GM10266 (cell line): ENCODE data around the gene MT1M.
"Not testable (repeated sequence)": the region's sequence is repeated elsewhere in the genome, so short reads cannot be mapped to it uniquely, and the experiment has no call there.

ENCODE experiments used
- DNase-seq: peaks from one replicate; pipeline ENCODE4 v3.0.0; 2012; ENCODE audit errors: extremely low spot score
- CTCF ChIP-seq: IDR thresholded peaks from 2 replicates; pipeline ENCODE4 v1.5.1; 2012; ENCODE audit warnings: mild to moderate bottlenecking, low read depth; ENCODE audit not compliant: control insufficient read depth, insufficient read depth; ENCODE audit errors: missing control alignments

MT1M gene

DNA sequence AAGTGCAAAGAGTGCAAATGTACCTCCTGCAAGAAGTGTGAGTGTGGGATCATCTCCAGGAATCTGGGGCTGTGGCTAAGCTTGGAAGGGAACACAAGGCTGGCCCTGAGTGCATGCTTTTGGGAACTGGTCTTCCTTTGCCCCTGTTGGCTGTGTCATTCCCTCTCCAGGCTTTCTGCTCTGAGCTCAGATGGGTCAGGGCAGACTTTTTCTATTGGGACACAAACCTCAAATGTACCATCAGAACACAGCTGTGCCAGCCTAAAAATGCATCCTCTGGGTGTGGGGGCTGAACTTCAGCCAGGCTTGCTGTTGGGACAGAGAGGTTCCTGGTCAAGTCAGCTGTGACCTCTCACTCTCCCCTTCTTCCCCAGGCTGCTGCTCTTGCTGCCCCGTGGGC is 20.1 kb downstream of the MT1M start:
- TF ChIP-seq CTCF: no peak
- no peak for DNase-seq

DNA sequence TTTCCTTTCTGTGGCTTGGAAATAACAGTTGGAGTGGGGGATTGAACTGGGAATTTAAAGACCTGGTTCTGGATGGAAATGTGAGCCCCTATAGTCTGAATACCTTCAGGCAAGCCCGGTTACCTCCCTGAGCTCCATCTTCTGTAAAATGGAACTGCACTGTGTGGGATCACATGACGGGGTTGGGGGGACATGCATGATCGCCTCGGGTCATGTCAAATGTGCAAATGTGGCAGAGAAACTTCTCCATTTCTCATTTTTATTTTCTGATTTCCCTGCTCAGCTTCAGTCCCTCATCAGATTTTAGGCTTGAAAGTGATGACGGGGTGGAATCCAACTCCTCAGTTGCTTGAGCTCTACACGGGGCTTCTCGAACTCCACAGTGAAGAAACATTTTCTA is 20.8 kb downstream of the MT1M start:
- DNase-seq: no peak
- no peak for TF ChIP-seq CTCF

GRCh38 chr16:56657555-56658326 is 25.3 kb downstream of the MT1M start, which contains the start of gene MT1F:
Gene MT1F, plus strand, starts transcription at chr16:56657959. Its CDS starts 100 bp downstream, at chr16:56658059.
- TF ChIP-seq CTCF: no peak
- no peak for DNase-seq

GRCh38 chr16:56658327-56658875 is 25.9 kb downstream of the MT1M start:
- no peak for DNase-seq
- no peak for TF ChIP-seq CTCF

DNA sequence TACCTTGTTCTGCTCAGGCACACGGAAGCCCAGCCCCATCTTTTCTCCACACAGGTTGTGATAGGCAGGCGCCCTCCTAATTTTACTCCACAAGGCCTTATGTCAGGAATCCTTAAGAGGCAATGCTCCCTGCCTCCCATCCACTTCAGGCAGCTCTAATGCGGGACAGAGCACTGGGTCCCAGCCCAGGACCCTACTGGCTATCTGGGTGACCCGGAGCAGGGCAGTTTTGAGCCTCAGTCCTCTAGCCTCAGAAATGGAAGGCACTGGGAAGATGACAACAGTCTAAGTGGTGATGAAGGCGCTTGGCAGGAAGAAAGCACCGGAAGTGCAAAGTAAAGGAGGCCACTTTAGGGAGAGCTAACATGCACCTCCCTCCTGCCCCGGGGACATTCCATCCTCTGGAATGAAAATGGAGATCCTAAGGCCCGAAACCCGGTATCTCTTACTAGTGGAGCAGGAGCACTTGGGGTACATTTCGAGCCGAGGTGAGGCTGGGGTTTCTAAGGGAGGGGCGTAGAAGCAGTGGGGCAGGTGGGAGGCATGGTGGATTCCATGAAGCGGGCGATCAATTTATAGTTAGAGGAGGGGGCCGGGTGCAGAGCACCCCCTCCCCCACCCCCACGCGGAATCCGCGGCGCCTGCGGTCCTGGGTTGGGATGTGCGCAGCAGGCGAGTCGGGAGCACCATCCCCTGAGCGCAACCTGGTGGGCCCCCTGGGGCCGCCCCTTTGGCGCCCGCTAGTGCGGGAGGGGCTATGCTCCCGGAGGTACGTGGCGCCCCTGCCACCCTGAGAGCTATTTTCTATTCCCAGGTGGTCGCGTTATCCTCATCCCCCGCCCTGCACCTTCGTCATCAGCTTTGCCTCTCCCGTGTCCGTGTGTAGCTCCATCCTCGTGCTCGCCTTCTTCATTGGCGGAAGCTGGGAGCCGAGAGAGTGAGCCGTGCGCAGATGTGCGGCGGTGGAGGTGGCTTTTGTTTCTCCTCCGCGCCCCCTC is 30.2 kb downstream of the MT1M start:
- no peak for TF ChIP-seq CTCF
- no peak for DNase-seq

DNA sequence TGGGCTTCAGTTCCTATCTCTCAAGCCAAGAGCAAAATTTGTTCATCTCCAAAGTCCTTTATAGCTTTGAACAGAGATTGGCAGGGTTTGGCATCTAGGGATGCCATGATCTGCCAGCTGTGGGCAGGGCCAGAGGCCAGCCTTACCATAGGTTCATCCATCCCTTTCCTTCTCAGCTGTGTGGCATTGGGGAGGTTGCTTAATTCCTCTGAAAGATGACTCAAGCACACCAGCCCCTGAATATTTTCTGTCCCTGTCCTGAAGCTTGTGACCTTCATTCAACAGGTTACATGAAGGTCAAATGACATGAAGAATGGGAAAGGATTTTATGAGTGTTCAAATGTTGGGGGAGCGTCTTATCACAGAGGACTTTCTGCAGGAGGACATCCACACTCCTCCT is 32.0 kb downstream of the MT1M start:
- no peak for TF ChIP-seq CTCF

DNA sequence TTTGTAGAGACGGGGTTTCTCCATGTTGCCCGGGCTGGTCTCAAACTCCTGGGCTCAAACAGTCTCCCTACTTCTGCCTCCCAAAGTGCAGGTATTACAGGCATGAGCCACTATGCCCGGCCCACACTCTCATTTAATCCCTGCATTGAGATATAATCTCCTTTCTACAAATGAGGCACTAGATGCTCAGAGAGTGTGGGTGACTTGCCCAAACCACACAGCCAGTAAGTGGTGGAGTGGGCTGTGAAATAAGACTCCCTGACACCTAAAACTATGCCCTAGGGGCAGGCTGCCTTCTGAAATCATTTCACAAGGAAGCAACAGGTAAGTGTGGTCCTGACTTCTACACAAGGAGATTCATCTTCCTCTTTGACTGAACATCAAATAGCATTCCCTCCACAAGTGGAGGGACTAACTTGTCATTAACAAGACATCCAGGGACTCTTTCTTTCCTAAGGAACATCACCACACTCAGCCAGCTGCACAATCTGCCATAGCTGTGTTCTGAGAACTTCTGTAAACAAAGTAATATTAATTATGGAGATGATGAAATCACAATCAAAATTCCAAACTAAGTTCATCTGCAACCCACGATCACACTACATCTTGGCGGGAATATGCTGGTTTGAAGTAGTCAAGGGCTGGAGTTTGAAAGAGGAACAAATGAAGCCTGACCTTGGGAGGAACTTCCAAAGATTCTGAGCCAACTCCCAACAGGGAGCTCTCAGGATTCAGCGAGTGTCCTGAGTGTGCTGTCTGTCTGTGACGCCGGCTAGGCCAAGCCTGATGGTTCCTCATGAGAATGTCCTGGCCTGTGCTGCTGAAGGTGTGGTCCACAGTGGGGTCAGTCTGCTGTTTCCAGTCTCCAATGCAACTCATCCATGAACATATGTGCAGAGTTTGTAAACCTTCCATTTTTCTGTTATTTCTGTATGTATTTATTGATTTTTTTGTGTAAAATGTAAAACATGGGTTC is 33.1 kb downstream of the MT1M start:
- DNase-seq: not testable (repeated sequence)

More for the DNA sequence above, 32.0 kb downstream of the MT1M start:
- no peak for DNase-seq
